ENCODE measurements around the gene ALPL. TPM values are rescaled to one million over a fixed set of nuclear protein-coding genes. Genes with fewer than 3 reads are reported as not detected.

Gene ALPL
- total RNA-seq, 3 donors from 2014 or later, result 2.9 to 98.0 (median 17.4) TPM

DNA sequence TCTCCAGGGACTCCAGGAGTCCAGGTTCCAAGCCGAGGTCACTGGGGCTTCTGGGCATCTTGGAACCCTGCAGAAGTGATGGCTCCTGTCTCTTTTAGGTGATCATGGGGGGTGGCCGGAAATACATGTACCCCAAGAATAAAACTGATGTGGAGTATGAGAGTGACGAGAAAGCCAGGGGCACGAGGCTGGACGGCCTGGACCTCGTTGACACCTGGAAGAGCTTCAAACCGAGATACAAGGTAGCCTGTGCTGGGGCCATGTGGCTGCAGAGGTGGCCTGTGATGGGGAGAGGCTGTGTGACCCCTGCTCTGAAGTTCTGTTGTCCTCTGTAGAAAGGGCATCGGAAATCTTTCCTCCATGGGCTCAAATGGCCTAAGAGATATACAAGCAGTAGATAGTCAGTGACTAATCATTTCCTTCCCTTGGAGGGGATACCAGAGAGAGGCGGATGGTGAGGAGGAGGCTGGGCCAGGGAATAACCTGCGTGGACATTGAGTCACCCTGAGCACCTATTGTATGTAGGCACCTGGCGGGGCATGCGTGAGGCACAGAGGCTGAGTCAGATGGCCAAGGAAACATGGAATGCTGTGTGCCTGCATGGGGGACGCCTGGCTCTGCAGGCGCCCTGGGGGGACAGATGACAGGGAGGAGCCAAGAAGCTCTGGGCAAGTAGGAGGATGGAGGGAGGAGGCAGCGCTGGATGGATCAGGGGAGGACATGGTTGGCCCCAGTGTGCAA, 59.0 kb downstream of the ALPL start:
- no peak for DNase-seq (ENCODE audit: low spot score in 2 of 2)
- intact Hi-C loops (cut with DNase I; ENCODE audit: low total_unique reads), result no loop called here
- Histone ChIP-seq H3K4me3 (no peak overlapping the region), H3K36me3 (no peaks in the 10 kb centered on the region), H3K9me3 (peaks cover 0 to 3% of the 10 kb centered on the region in 2 donors), H3K4me1 (no peaks in the 10 kb centered on the region), H3K27me3 (no peaks in the 10 kb centered on the region), H3K27ac (peak overlapping the region in 1 of 2 donors; percentile 9)
- TF ChIP-seq POLR2A (IDR thresholded peaks at IDR 0.05) (no peak), POLR2AphosphoS5 (IDR thresholded peaks at IDR 0.05) (no peak)
- TF ChIP-seq, protein P1, sequence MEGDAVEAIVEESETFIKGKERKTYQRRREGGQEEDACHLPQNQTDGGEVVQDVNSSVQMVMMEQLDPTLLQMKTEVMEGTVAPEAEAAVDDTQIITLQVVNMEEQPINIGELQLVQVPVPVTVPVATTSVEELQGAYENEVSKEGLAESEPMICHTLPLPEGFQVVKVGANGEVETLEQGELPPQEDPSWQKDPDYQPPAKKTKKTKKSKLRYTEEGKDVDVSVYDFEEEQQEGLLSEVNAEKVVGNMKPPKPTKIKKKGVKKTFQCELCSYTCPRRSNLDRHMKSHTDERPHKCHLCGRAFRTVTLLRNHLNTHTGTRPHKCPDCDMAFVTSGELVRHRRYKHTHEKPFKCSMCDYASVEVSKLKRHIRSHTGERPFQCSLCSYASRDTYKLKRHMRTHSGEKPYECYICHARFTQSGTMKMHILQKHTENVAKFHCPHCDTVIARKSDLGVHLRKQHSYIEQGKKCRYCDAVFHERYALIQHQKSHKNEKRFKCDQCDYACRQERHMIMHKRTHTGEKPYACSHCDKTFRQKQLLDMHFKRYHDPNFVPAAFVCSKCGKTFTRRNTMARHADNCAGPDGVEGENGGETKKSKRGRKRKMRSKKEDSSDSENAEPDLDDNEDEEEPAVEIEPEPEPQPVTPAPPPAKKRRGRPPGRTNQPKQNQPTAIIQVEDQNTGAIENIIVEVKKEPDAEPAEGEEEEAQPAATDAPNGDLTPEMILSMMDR (IDR thresholded peaks at IDR 0.05), result no peak

DNA sequence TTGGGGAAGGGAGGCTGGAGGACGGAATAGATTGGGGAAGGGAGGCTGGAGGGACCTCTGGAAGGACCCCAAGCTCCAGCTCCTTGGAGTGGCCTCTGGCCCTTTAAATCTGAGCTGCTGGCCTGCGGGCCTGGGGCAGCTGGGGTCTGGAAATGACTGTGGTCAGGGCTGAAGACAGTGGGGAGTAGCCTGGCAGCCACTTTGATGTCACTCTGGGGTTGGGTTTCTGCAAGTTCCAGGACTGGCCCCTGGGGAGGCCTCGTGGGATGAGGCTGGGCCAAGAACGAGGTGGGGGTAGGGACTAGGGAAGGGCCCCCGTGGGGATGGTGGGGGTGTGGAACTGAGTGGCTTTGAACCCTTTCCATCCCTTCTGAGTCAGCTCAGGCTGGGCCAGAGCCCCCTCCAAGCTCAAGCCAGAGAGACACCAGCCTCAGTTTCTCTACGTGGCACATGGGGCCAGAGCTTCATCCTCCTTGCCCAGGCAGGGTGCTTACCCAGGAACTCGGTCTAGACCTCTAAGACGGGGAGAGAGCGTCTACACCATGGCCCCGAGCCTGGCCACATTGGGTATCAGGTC, 59.7 kb downstream of the ALPL start:
- no peaks in the 10 kb centered on the region for H3K36me3 ChIP-seq
- no peaks in the 10 kb centered on the region for H3K27me3 ChIP-seq
- peaks cover 0 to 3% of the 10 kb centered on the region in 2 donors for H3K9me3 ChIP-seq
- peak overlapping the region in 1 of 2 donors; percentile 9 for H3K27ac ChIP-seq
- TF ChIP-seq POLR2A (IDR thresholded peaks at IDR 0.05), result no peak
- TF ChIP-seq, protein P1 (IDR thresholded peaks at IDR 0.05), result no peak
- no peak for TF ChIP-seq POLR2AphosphoS5 (IDR thresholded peaks at IDR 0.05)
- no peak overlapping the region for H3K4me3 ChIP-seq
- intact Hi-C loops (cut with DNase I; ENCODE audit: low total_unique reads), result loop anchor here (1.0 kb wide), 1 partner anchor 10 kb away; no protein-coding TSS in a partner anchor
- no peak for DNase-seq (ENCODE audit: low spot score in 2 of 2)
- H3K4me1 ChIP-seq, result no peaks in the 10 kb centered on the region

DNA sequence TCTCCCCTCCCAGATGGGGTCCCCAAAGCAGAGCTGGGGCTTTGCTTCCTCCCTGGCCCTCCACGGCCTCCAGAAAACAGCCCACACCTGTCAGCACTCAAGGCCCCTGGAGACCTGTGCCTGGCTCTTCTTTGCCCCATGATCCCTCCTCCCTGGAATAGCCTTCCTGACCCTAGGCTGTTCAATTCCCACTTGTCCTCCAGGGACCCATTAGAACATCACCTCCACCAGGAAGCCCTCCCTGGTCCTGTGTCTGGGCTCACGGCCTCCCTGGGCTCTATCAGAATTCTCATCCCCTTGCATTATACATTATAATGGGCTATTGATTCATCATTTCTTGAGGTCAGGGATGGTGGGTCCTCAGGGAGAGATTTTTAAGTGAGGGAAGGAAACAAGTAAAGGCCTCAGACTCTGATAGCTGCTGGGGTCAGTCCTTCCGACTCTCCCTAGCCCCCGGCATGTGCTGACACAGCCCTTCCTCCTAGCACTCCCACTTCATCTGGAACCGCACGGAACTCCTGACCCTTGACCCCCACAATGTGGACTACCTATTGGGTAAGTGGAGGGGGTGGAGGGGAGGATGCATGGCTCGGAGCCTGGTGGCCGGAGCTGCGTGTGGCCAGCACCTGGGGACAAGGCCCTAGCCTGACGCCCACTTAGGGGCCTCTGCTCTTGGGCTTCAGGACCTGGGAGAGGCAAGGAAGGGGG, 60.8 kb downstream of the ALPL start:
- H3K4me3 ChIP-seq, result no peak overlapping the region
- DNase-seq (ENCODE audit: low spot score in 2 of 2), result no peak

DNA sequence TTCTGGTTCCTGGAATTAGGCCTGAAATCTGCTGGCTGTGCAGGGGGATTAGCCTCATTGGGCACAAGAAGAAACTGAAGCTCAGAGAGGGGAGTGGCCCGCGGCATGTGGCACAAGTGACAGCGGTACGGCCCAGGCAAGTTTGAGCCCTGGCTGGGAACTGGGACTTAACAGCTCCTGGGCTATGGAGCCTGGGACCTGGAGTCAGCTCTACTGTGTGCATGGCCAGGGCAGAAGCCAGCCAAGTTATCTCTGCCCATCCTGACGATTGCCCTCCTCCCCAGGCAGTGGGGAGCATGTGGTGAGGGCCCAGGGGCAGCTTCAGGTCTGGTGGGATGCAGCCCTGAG, 61.3 kb downstream of the ALPL start:
- no peaks in the 10 kb centered on the region for H3K27me3 ChIP-seq
- intact Hi-C loops (cut with DNase I; ENCODE audit: low total_unique reads), result loop anchor here (10.0 kb wide), 1 partner anchor 56 kb away; no protein-coding TSS in a partner anchor

More for the DNA sequence above, 60.8 kb downstream of the ALPL start:
- H3K9me3 ChIP-seq, result peaks cover 0 to 3% of the 10 kb centered on the region in 2 donors
- TF ChIP-seq POLR2A (IDR thresholded peaks at IDR 0.05) (no peak), POLR2AphosphoS5 (IDR thresholded peaks at IDR 0.05) (no peak)
- TF ChIP-seq, protein P1 (IDR thresholded peaks at IDR 0.05), result no peak
- H3K27ac ChIP-seq, result no peak overlapping the region
- no peaks in the 10 kb centered on the region for H3K36me3 ChIP-seq
- peaks cover 0 to 4% of the 10 kb centered on the region in 2 donors for H3K4me1 ChIP-seq
- intact Hi-C loops (cut with DNase I; ENCODE audit: low total_unique reads), result loop anchor here (1.0 to 10.0 kb wide), 2 partner anchors 9 to 55 kb away; no protein-coding TSS in a partner anchor
- H3K27me3 ChIP-seq, result no peaks in the 10 kb centered on the region

More for the DNA sequence above, 61.3 kb downstream of the ALPL start:
- Histone ChIP-seq H3K36me3 (no peaks in the 10 kb centered on the region), H3K4me3 (no peak overlapping the region), H3K9me3 (peaks cover 0 to 3% of the 10 kb centered on the region in 2 donors), H3K27ac (no peak overlapping the region), H3K4me1 (peaks cover 0 to 4% of the 10 kb centered on the region in 2 donors)
- no peak for DNase-seq (ENCODE audit: low spot score in 2 of 2)
- TF ChIP-seq POLR2A (IDR thresholded peaks at IDR 0.05) (no peak), POLR2AphosphoS5 (IDR thresholded peaks at IDR 0.05) (no peak)
- TF ChIP-seq, protein P1 (IDR thresholded peaks at IDR 0.05), result no peak

Measured in breast epithelium (tissue), 4 donors.